Suprapubic skin (tissue), 4 donors: ENCODE data around the gene CFAP92.

ENCODE experiments used
- POLR2A ChIP-seq, 2 donors: fragments of 450-650 bp; IDR thresholded peaks; one replicate each; pipeline ENCODE4 v1.6.1; 2017; ENCODE audit warnings: antibody characterized with exemption in 2 of 2, mild to moderate bottlenecking in 2 of 2, moderate library complexity in 2 of 2
- POLR2AphosphoS5 ChIP-seq, 3 donors: sonication (generic); formaldehyde crosslinking; IDR thresholded peaks; one replicate each; pipeline ENCODE4 v1.6.1; 2017; ENCODE audit warnings: antibody characterized with exemption in 3 of 3
- TF ChIP-seq, protein P1 (sequence below), 2 donors: fragments of 200-600 bp in 1 of 2; fragments of 450-650 bp in 1 of 2; sonication (generic) in 1 of 2; IDR thresholded peaks; one replicate each; pipeline ENCODE4 v1.5.1; 2016 to 2019; ENCODE audit warnings: antibody characterized with exemption in 2 of 2, mild to moderate bottlenecking in 1 of 2, moderate library complexity in 1 of 2

DNA sequence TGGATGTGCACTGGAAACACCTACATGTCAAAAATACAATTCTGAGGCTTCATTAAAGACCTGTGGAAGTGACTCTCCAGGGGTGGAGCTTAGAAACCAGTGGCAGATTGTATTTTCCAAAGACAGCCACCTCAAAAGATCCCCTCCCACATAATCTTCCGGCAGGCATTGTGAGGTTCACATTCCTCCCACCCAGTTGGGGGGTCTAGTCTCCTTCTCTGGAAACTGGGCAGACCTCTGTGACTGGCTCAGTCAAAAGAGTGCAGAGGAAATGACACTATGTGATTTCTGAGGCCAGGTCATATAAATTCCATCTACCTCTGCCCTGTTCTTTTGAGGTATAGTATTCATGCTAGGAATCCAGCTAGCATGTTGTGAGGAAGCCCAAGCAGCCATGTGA, 1.9 kb upstream of the CFAP92 start:
- TF ChIP-seq, protein P1, sequence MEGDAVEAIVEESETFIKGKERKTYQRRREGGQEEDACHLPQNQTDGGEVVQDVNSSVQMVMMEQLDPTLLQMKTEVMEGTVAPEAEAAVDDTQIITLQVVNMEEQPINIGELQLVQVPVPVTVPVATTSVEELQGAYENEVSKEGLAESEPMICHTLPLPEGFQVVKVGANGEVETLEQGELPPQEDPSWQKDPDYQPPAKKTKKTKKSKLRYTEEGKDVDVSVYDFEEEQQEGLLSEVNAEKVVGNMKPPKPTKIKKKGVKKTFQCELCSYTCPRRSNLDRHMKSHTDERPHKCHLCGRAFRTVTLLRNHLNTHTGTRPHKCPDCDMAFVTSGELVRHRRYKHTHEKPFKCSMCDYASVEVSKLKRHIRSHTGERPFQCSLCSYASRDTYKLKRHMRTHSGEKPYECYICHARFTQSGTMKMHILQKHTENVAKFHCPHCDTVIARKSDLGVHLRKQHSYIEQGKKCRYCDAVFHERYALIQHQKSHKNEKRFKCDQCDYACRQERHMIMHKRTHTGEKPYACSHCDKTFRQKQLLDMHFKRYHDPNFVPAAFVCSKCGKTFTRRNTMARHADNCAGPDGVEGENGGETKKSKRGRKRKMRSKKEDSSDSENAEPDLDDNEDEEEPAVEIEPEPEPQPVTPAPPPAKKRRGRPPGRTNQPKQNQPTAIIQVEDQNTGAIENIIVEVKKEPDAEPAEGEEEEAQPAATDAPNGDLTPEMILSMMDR (IDR thresholded peaks at IDR 0.05), result no peak
- TF ChIP-seq POLR2AphosphoS5 (IDR thresholded peaks at IDR 0.05) (no peak), POLR2A (IDR thresholded peaks at IDR 0.05) (no peak)
